ENCODE results near the gene WDFY4. TPM values are rescaled to one million over a fixed set of nuclear protein-coding genes. Genes with fewer than 3 reads are reported as not detected.

Gene WDFY4
- total RNA-seq, 1 experiment from 2014 or later: not detected

- Histone ChIP-seq H3K56ac (ENCODE audit: insufficient read length, low read depth, low read length) (no peak overlapping the region), H3K23me2 (ENCODE audit: insufficient read length, low read depth, low read length, poor library complexity, severe bottlenecking) (no peaks in the 10 kb centered on the region), H2AFZ (ENCODE audit: low read length) (no peak overlapping the region), H2AK5ac (ENCODE audit: insufficient read length, low read length) (no peak overlapping the region), H3K27ac (ENCODE audit: insufficient read length, low read depth, low read length) (no peak overlapping the region), H3K9me3 (ENCODE audit: control insufficient read depth, low read depth, low read length) (no peaks in the 10 kb centered on the region), H4K5ac (ENCODE audit: insufficient read length, low read depth, low read length) (no peak overlapping the region), H2BK20ac (ENCODE audit: low read depth, low read length, poor library complexity, severe bottlenecking) (no peak overlapping the region), H3K14ac (ENCODE audit: insufficient read depth, low read length) (no peak overlapping the region), H4K8ac (replicated peaks; ENCODE audit: insufficient read length, low read depth, low read length) (no peak overlapping the region), H3K79me2 (ENCODE audit: insufficient read depth, low read length) (no peaks in the 10 kb centered on the region), H2BK12ac (ENCODE audit: insufficient read length, low read depth, low read length) (no peak overlapping the region), H3K27me3 (ENCODE audit: insufficient read depth, low read length) (no peaks in the 10 kb centered on the region), H3K4ac (ENCODE audit: low read depth, low read length) (no peak overlapping the region), H3T11ph (ENCODE audit: low read length) (no peak overlapping the region), H4K91ac (ENCODE audit: insufficient read length, low read depth, low read length) (no peak overlapping the region), H3K4me2 (ENCODE audit: insufficient read depth, insufficient read length, low read length) (no peak overlapping the region), H2BK5ac (ENCODE audit: insufficient read length, low read length) (no peak overlapping the region), H3K18ac (ENCODE audit: insufficient read length, low read depth, low read length) (no peak overlapping the region), H3K4me1 (ENCODE audit: insufficient read depth, low read length) (no peaks in the 10 kb centered on the region), H3K79me1 (ENCODE audit: insufficient read depth, low read depth, low read length, poor library complexity, severe bottlenecking) (no peaks in the 10 kb centered on the region), H3K9ac (ENCODE audit: extremely low read depth, insufficient read length, low read length) (no peak overlapping the region), H4K20me1 (ENCODE audit: control insufficient read depth, insufficient read depth, insufficient read length) (no peaks in the 10 kb centered on the region), H2BK15ac (ENCODE audit: low read depth, low read length) (no peak overlapping the region), H2BK120ac (ENCODE audit: low read depth, low read length, poor library complexity, severe bottlenecking) (no peak overlapping the region), H3K23ac (ENCODE audit: insufficient read length, low read depth, low read length) (no peak overlapping the region)
- Mint-ChIP-seq H3K27me3 (ENCODE audit: low read depth) (peaks cover 2% of the 10 kb centered on the region), H3K27ac (no peak overlapping the region), H3K4me1 (no peaks in the 10 kb centered on the region), H3K36me3 (ENCODE audit: insufficient read depth in 1 of 3, low read depth in 3 of 3) (no peaks in the 10 kb centered on the region), H3K4me3 (no peak overlapping the region), H3K9me3 (no peaks in the 10 kb centered on the region)
- WGBS (ENCODE audit: extremely low coverage, insufficient read length, low lambda C conversion rate): no CpG with 5 or more reads among the region's 8 CpGs
- TF ChIP-seq CTCF (conservative IDR thresholded peaks at IDR 0.05): no peak
- DNase-seq: no peak
Observed at GRCh38 chr10:48699011-48699627, 14.4 kb downstream of the WDFY4 start.

Data from H9 (cell line).